ENCODE measurements around the gene TUBGCP3. TPM values are rescaled to one million over a fixed set of nuclear protein-coding genes. Genes with fewer than 3 reads are reported as not detected.
A peak's percentile ranks its signal among the peaks of the same experiment; 100 is the strongest.

The TUBGCP3 gene
- total RNA-seq, 6 experiments from 2014 or later, result 13.0 to 20.0 (median 17.6) TPM

DNA sequence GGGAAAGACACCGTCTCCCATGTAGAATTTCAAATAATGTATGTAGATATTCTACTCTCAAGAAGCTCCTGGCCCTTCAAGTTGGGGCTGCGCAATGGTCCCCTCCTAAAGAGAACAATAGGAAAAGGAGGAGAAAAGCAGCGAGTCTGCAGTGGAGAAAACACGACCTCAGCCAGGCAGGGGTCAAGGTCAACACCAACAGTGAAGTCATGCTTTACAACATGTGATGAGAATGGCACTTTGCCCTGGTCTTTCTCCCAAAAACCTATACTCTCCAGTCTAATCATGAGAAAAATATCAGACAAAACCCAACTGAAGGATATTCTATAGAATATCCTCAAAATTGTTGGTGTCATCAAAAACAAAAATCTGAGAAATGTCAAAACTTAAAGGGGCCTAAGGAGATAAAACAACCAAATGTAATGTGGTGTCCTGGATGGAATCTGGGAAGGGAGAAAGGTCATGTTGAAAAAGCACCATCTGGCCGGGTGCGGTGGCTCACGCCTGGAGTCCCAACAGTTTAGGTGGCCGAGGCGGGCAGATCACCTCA is 110.8 kb downstream of the TUBGCP3 start:
- WGBS (ENCODE audit: insufficient coverage, low coverage, low lambda C conversion rate, missing lambda C conversion rate), result 45% methylated on average over 8 of the region's 9 CpGs
- TF ChIP-seq, protein P1, sequence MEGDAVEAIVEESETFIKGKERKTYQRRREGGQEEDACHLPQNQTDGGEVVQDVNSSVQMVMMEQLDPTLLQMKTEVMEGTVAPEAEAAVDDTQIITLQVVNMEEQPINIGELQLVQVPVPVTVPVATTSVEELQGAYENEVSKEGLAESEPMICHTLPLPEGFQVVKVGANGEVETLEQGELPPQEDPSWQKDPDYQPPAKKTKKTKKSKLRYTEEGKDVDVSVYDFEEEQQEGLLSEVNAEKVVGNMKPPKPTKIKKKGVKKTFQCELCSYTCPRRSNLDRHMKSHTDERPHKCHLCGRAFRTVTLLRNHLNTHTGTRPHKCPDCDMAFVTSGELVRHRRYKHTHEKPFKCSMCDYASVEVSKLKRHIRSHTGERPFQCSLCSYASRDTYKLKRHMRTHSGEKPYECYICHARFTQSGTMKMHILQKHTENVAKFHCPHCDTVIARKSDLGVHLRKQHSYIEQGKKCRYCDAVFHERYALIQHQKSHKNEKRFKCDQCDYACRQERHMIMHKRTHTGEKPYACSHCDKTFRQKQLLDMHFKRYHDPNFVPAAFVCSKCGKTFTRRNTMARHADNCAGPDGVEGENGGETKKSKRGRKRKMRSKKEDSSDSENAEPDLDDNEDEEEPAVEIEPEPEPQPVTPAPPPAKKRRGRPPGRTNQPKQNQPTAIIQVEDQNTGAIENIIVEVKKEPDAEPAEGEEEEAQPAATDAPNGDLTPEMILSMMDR (IDR thresholded peaks at IDR 0.05), result no peak
- no peak for TF ChIP-seq POLR2A (IDR thresholded peaks at IDR 0.05)
- H3K27me3 ChIP-seq, result no peaks in the 10 kb centered on the region
- DNase-seq (peak in 1 of 3 donors; percentile 44), ATAC-seq (peak; percentile 41 to 63 (median 53))
- intact Hi-C loops (cut with DNase I), result no loop called here
- H3K36me3 ChIP-seq, result no peaks in the 10 kb centered on the region
- peak overlapping the region; percentile 30 to 70 (median 44) for H3K27ac ChIP-seq
- H3K4me3 ChIP-seq, result no peak overlapping the region
- peaks cover 0 to 31% (median 8%) of the 10 kb centered on the region in 4 donors for H3K4me1 ChIP-seq
- no peaks in the 10 kb centered on the region for H3K9me3 ChIP-seq

DNA sequence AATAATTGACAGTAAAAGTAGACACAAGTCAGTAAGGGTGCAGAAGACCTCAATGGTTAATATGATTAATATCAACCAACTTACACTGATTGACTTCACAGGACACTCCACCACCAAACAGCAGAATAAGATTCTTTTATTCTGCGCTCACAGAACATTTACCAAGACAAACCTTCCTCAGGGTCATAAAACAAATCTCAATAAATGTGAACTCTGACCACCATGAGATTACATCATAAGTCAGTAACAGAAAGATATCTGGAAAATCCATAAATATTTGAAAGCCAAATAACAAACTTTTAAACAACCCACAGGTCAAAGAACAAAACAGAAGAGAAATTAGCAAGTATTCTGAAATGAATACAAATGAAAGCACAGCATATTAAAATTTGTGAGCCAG is 112.1 kb downstream of the TUBGCP3 start:
- H3K36me3 ChIP-seq, result no peaks in the 10 kb centered on the region
- peaks cover 0 to 31% (median 8%) of the 10 kb centered on the region in 4 donors for H3K4me1 ChIP-seq
- ATAC-seq, result peak; percentile 37 to 57 (median 51)
- peak overlapping the region; percentile 30 to 70 (median 44) for H3K27ac ChIP-seq
- intact Hi-C loops (cut with DNase I), result no loop called here
- H3K9me3 ChIP-seq, result no peaks in the 10 kb centered on the region
- TF ChIP-seq, protein P1 (IDR thresholded peaks at IDR 0.05), result no peak
- no peak for TF ChIP-seq POLR2A (IDR thresholded peaks at IDR 0.05)
- WGBS (ENCODE audit: insufficient coverage, low coverage, low lambda C conversion rate, missing lambda C conversion rate), result 19% methylated on average over 1 of the region's 1 CpG
- DNase-seq, result no peak
- H3K27me3 ChIP-seq, result no peaks in the 10 kb centered on the region
- no peak overlapping the region for H3K4me3 ChIP-seq

DNA sequence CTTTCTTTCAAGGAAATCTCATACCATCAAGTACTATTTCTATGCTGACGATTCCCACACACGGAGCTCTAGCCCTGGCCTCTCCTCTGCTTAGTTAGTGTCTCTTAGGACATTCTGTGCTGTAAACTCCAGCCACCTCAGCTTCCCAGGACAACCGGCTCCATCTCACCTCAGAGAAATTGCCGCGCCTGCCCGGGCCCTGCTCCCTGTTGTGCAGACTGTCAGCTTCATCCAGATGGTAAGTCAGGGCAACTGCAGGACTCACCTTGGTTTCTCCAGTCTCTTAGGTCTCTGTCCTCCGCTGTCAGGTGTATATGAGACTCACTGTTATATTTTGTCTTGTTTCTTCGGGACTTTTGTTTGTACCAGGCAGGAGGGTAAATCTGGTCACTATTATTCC is 113.1 kb downstream of the TUBGCP3 start:
- no peak for TF ChIP-seq POLR2A (IDR thresholded peaks at IDR 0.05)
- intact Hi-C loops (cut with DNase I), result no loop called here
- H3K4me3 ChIP-seq, result peak overlapping the region in 1 of 3 donors; percentile 10
- no peaks in the 10 kb centered on the region for H3K27me3 ChIP-seq
- no peaks in the 10 kb centered on the region for H3K9me3 ChIP-seq
- 40% methylated on average over 8 of the region's 8 CpGs for WGBS (ENCODE audit: insufficient coverage, low coverage, low lambda C conversion rate, missing lambda C conversion rate)
- peaks cover 0 to 31% (median 8%) of the 10 kb centered on the region in 4 donors for H3K4me1 ChIP-seq
- peak; percentile 7 to 63 (median 44) for ATAC-seq
- peak overlapping the region; percentile 32 to 47 (median 44) for H3K27ac ChIP-seq
- no peak for DNase-seq
- no peaks in the 10 kb centered on the region for H3K36me3 ChIP-seq

DNA sequence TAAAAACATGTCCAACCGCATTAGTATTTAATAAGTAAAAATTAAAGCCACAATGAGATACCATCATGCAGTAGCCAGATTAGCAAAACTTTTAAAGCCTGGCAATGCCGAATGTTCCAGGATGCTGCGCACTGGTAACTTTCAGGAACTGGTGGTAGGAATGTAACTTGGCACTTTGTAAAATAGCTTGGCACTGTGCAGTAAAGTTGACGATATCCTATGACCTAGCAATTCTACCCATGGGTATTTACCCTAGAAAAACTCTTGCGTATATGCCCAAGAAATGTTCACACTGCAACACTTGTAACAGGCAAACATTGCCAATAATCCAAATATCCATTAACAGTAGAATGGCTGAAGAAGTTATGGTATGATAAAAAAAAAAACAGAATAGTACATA is 114.1 kb downstream of the TUBGCP3 start:
- no peak for TF ChIP-seq POLR2A (IDR thresholded peaks at IDR 0.05)
- TF ChIP-seq, protein P1 (IDR thresholded peaks at IDR 0.05), result peak; percentile 33 to 74 (median 46)
- ATAC-seq (peak; percentile 79 to 90 (median 85)), DNase-seq (no peak)
- H3K4me3 ChIP-seq, result no peak overlapping the region
- H3K4me1 ChIP-seq, result peaks cover 0 to 31% (median 8%) of the 10 kb centered on the region in 4 donors
- H3K27me3 ChIP-seq, result no peaks in the 10 kb centered on the region
- H3K36me3 ChIP-seq, result no peaks in the 10 kb centered on the region
- intact Hi-C loops (cut with DNase I), result no loop called here
- no peaks in the 10 kb centered on the region for H3K9me3 ChIP-seq
- peak overlapping the region in 2 of 3 donors; percentile 44 to 47 for H3K27ac ChIP-seq
- 44% methylated on average over 5 of the region's 5 CpGs for WGBS (ENCODE audit: insufficient coverage, low coverage, low lambda C conversion rate, missing lambda C conversion rate)

DNA sequence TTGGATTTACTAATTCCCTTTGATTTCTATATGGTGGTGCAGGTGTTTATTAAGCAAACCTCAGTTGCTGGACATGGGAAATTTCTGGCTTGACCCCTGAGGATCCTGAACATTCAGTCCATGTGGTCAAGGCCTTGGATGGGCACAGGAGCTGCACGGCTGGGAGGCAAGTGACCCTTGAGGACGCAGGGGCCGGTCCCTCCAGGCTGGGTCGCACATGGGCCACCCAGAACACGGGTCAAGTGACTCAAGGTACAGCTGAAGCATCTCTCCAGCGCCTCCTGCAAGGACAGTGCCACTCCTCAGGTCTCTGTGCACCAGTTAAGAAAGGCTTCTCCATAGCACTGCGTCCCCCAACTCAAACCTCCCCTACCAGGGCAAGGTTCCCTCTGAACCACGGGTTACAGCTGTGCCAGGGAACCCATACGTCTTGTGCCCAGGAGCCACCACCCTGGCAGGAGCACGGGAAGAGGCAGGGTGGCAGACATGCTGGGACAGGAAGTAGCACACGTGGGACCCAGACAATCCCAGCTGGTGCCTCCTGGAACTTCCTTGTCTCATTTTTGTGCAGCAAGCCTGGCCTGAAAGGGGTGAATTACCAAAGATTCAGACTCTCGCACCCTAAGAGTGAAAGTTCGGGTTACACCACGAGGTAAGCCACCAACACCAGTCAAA is 118.7 kb downstream of the TUBGCP3 start:
- WGBS (ENCODE audit: insufficient coverage, low coverage, low lambda C conversion rate, missing lambda C conversion rate), result no CpG with 5 or more reads among the region's 14 CpGs
- H3K4me1 ChIP-seq, result peaks cover 0 to 3% (median 0%) of the 10 kb centered on the region in 4 donors
- no peak for TF ChIP-seq POLR2A (IDR thresholded peaks at IDR 0.05)
- TF ChIP-seq, protein P1 (IDR thresholded peaks at IDR 0.05), result no peak
- intact Hi-C loops (cut with DNase I), result no loop called here
- DNase-seq (no peak), ATAC-seq (no peak)
- H3K27ac ChIP-seq, result no peak overlapping the region
- H3K36me3 ChIP-seq, result no peaks in the 10 kb centered on the region
- H3K27me3 ChIP-seq, result no peaks in the 10 kb centered on the region
- no peak overlapping the region for H3K4me3 ChIP-seq
- no peaks in the 10 kb centered on the region for H3K9me3 ChIP-seq
